ENCODE data around the gene TUG1.

TUG1 gene

GRCh38 chr22:30994960-30995359, 25.9 kb downstream of the TUG1 start:
- H3K4me1 ChIP-seq: no peaks in the 10 kb centered on the region
- no peak for DNase-seq (ENCODE audit: low spot score in 2 of 2)
- H3K4me3 ChIP-seq: no peak overlapping the region
- 0 out of 2 replicates have a peak, but pooled peaks cover 3% of the 10 kb centered on the region for H3K9me3 ChIP-seq
- no peaks in the 10 kb centered on the region for H3K36me3 ChIP-seq (replicated peaks)
- 0 out of 2 replicates have a peak, but pooled peaks cover 1% of the 10 kb centered on the region for H3K27me3 ChIP-seq (ENCODE audit: low read depth)
- in situ Hi-C loops (cut with MboI; ENCODE audit: low sequenced_read_pairs): no loop called here

GRCh38 chr22:30996462-30996861, 27.4 kb downstream of the TUG1 start:
- no peaks in the 10 kb centered on the region for H3K4me1 ChIP-seq
- H3K9me3 ChIP-seq: 0 out of 2 replicates have a peak, but pooled peaks cover 3% of the 10 kb centered on the region
- in situ Hi-C loops (cut with MboI; ENCODE audit: low sequenced_read_pairs): no loop called here
- no peak overlapping the region for H3K4me3 ChIP-seq
- H3K27me3 ChIP-seq (ENCODE audit: low read depth): no peaks in the 10 kb centered on the region
- DNase-seq (ENCODE audit: low spot score in 2 of 2): no peak
- H3K36me3 ChIP-seq (replicated peaks): no peaks in the 10 kb centered on the region

- no peak overlapping the region for H3K4me3 ChIP-seq
- DNase-seq (ENCODE audit: low spot score in 2 of 2): no peak
- H3K36me3 ChIP-seq (replicated peaks): no peaks in the 10 kb centered on the region
- no peaks in the 10 kb centered on the region for H3K4me1 ChIP-seq
- in situ Hi-C loops (cut with MboI; ENCODE audit: low sequenced_read_pairs): no loop called here
- H3K27me3 ChIP-seq (ENCODE audit: low read depth): no peaks in the 10 kb centered on the region
- 0 out of 2 replicates have a peak, but pooled peaks cover 3% of the 10 kb centered on the region for H3K9me3 ChIP-seq
Measured at GRCh38 chr22:30998329-30998728, 29.3 kb downstream of the TUG1 start.

GRCh38 chr22:31001124-31001770, 32.2 kb downstream of the TUG1 start:
- H3K9me3 ChIP-seq: no peaks in the 10 kb centered on the region
- no peaks in the 10 kb centered on the region for H3K36me3 ChIP-seq (replicated peaks)
- H3K4me1 ChIP-seq: no peaks in the 10 kb centered on the region
- in situ Hi-C loops (cut with MboI; ENCODE audit: low sequenced_read_pairs): no loop called here
- H3K27me3 ChIP-seq (ENCODE audit: low read depth): no peaks in the 10 kb centered on the region
- no peak for DNase-seq (ENCODE audit: low spot score in 2 of 2)
- H3K4me3 ChIP-seq: no peak overlapping the region

GRCh38 chr22:31005535-31005934, 36.5 kb downstream of the TUG1 start:
- Histone ChIP-seq H3K27me3 (ENCODE audit: low read depth) (no peaks in the 10 kb centered on the region), H3K4me3 (no peak overlapping the region), H3K36me3 (replicated peaks) (no peaks in the 10 kb centered on the region), H3K9me3 (peaks cover 3% of the 10 kb centered on the region; the same call in 1 of the 2 replicates), H3K4me1 (no peaks in the 10 kb centered on the region)
- DNase-seq (ENCODE audit: low spot score in 2 of 2): no peak
- in situ Hi-C loops (cut with MboI; ENCODE audit: low sequenced_read_pairs): no loop called here

GRCh38 chr22:31019191-31019930, 50.3 kb downstream of the TUG1 start:
- H3K36me3 ChIP-seq (replicated peaks): no peaks in the 10 kb centered on the region
- no peaks in the 10 kb centered on the region for H3K27me3 ChIP-seq (ENCODE audit: low read depth)
- H3K4me3 ChIP-seq: no peak overlapping the region
- in situ Hi-C loops (cut with MboI; ENCODE audit: low sequenced_read_pairs): no loop called here
- H3K9me3 ChIP-seq: no peaks in the 10 kb centered on the region
- no peak for DNase-seq (ENCODE audit: low spot score in 2 of 2)
- no peaks in the 10 kb centered on the region for H3K4me1 ChIP-seq

GRCh38 chr22:31020334-31020733, 51.3 kb downstream of the TUG1 start:
- no peak for DNase-seq (ENCODE audit: low spot score in 2 of 2)
- in situ Hi-C loops (cut with MboI; ENCODE audit: low sequenced_read_pairs): no loop called here
- no peaks in the 10 kb centered on the region for H3K9me3 ChIP-seq
- H3K27me3 ChIP-seq (ENCODE audit: low read depth): no peaks in the 10 kb centered on the region
- no peaks in the 10 kb centered on the region for H3K4me1 ChIP-seq
- no peaks in the 10 kb centered on the region for H3K36me3 ChIP-seq (replicated peaks)
- H3K4me3 ChIP-seq: no peak overlapping the region

- no peaks in the 10 kb centered on the region for H3K4me1 ChIP-seq
- H3K27me3 ChIP-seq (ENCODE audit: low read depth): no peaks in the 10 kb centered on the region
- H3K9me3 ChIP-seq: no peaks in the 10 kb centered on the region
- H3K36me3 ChIP-seq (replicated peaks): no peaks in the 10 kb centered on the region
- no peak for DNase-seq (ENCODE audit: low spot score in 2 of 2)
- H3K4me3 ChIP-seq: no peak overlapping the region
- in situ Hi-C loops (cut with MboI; ENCODE audit: low sequenced_read_pairs): no loop called here
Measured at GRCh38 chr22:31022516-31022915, 53.5 kb downstream of the TUG1 start.
